HG02973 (cell line): ENCODE results near the gene ITPK1.

Experiments
- ATAC-seq: cut with Tn5 transposase; IDR thresholded peaks from one replicate; pipeline ENCODE4 v1.9.1; 2021; ENCODE audit warnings: moderate library complexity; ENCODE audit not compliant: unreplicated experiment

The ITPK1 gene

DNA sequence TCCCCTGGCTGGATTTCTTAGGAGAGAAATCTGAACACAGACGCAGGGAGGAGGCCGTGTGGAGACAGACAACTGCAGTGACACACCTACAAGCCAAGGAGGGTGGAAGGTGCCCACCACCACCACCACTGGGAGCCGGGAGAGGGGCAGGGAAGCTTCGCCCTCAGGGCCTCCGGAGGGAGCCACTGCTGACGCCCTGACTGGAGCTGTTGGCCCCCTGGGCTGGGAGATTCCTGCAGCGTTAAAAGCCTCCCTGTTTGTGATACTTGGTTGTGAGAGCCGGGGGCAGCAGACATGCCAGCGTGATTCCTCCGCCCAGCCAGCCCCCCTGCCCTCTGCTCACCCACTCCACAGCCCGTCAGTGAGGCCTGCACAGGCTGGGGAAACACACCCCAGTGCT lies 120.8 kb downstream of the ITPK1 start:
- ATAC-seq = no peak

DNA sequence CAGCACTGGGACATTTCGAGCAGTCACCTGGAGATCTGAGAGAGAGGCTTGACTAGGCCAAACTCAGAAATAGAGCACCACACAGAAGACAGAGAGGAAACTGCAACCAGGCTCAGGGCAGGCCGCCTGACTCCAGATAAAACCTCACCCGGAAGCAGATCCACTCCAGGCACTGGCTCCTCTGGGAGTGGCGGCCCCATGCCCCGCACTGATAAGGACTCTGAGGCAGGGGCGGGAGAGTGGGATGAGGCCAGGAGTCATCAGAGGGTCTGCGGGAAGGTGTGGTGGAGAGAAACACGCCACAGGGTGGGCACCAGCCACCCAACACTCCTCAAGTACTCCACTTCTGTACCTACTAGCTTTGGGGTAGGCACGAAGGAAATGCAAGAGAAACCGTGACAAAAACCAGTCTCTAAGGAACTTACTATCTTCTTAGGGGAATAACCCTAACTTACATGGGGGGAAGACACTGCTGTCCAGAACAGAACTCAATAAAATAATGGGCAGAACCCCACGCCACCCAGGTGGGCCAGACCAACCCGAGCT lies 121.5 kb downstream of the ITPK1 start:
- no peak for ATAC-seq

DNA sequence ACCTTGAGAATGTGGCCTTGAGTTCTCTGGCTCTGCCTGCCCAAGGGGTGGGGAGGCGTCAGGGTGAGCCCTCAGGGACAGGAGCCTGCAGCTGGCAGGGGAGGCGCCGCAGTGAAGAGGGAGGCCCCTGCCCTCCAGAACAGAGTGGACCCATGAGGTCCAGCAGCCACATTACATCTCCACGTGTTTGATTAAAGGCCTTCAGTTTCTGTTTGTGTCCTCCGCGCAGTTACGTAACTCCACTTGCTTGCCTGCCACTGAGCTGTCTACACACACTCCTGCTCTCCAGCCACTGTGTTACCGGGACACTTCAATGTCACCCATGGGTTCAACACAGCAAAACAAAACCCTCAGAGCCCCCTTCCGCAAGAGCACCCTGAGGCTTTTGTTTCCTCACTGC lies 122.4 kb downstream of the ITPK1 start:
- ATAC-seq = no peak

DNA sequence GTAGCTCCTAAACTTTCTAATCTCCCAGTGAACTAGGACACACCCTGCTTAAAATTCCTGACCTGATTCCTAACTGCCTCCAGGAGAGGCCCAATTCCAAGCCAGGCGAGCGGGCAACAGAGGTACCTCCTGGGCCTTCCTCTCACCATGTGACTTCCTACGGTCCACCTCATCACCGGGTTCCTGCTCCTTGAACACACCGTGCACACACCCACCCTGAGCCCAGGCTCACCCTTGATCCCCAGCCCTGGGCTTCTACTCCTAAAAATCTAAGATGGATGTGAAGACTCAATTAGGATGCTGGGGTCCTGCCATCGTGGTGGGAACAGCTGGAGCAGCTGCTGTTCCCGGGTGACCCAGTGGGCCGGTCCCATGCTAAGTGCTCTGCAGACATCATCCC lies 124.2 kb downstream of the ITPK1 start:
- no peak for ATAC-seq

DNA sequence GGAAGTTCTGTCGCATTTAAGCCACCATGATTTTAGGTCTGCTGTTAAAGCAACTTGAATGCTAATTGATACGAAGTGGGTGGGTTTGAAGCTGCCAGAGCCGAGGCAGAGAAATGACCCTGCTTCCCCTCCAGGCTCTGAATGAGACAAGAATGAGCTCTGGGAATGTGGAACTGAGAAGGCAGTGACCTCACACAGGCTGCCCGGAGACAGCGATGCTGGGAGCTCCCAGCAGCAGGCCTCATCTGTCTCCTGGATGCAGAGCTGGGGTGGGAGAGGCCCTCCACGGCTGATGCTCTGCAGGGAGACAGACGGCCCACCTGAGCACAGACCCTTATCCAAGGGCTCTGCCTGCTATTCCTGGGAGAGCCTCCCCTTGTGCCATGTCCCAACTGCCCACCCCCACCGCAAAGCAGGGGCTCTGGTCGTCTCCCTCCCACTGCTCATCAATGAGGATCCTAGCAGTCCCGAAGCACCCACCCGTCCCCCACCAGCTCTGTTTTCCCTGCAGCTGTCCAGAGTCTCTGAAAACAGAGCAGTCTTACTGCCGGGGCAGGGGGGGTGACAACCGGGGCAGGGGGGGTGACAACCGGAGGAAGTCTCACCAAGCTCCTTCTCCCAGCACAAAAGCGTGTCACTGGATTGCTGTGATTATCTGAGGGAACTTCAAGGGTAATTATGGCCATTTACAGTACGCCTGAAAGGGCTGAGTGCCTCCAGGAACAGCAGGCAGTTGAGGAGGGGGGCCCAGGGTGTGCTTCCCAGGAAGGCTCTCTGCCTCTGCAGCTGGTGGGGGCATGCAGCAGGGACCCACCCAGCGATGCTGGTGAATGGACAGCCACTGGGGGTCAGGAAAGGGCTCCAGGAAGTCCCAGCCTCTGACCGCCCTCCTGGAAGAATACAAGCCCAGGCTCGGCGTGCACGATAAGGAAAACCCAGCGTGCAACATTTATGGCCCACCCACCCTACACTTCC lies 125.0 kb downstream of the ITPK1 start:
- no peak for ATAC-seq

DNA sequence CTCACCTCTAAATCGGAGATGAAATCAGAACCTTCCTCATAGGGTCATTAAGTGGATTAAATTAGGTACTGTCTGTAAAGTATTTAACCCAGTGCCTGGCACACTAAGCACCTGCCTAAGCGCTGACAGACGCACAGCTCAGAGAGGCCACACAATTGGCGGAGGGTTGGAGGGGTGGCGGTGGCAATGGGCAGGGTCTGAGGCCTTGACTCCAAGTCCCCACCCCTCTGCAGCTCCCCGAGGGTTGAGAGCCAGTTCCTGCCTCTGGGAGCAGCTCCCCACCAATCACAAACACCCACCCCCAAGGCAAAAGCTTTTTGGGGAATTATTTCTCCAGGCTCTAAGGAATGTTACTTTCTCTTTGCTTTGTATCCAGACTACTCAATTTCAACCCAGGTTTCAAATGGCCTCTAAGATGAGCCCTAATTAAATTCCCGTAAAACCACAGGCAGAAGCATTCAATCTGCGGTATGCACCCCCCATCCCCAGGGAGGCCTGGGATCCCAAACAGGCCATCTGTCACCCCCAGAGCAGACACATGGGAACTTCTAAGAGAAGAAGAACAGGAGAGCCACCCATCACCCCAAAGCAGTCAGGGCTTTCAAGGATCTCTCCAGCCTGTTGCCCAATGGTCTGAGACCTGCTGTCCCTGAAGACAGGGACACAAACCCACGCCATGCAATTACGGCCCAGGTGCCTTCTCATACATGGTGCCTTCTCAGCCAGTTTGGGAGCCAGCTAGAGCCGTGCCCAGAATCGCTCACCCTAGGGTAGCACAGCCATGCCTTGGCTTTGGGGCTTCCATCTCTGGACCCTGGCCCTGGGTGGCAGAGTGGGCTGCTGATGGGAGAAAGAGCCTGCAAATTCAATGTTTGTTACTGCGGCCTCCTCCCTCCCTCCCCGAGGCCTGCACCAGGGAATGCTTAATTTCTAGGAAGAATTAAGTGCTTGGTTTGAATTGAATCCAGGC lies 126.7 kb downstream of the ITPK1 start:
- no peak for ATAC-seq

DNA sequence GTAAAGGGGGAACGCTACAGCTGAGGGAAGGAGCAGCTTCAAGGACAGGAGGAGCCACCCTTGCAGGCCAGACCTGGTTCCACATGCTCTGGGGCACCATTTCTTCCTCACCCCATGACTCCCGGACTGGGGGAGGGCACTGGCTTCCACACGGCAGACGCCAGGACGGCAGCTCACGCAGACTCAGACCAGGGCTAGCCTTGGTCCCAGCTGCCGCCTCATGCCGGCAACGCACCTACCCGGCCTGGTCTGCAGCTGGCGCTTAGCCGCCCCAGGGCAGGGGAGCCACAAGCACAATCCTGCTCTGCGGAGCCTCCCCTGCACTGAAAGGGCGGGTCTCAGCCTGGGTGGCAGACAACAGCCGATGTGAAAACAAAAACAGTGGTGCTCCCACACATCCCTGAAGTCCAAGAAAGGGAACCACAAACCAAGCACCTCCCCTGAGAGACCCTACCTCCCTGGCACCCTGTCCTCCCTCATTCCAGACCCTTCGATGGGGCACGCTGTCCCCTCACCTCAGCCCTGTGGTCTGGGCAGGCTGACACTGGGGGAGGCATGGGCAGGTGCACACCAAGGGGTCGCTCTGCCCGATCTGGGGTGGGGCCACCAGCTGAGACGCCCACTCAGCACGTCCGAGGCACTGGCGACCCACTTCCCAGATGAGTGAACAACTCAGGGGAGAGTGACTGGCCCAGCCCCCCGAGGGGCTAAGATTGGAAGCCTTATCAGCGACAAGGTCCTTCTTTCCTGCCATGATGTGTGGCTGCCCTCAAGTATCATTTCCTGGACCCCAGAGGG lies 127.8 kb downstream of the ITPK1 start:
- no peak for ATAC-seq

DNA sequence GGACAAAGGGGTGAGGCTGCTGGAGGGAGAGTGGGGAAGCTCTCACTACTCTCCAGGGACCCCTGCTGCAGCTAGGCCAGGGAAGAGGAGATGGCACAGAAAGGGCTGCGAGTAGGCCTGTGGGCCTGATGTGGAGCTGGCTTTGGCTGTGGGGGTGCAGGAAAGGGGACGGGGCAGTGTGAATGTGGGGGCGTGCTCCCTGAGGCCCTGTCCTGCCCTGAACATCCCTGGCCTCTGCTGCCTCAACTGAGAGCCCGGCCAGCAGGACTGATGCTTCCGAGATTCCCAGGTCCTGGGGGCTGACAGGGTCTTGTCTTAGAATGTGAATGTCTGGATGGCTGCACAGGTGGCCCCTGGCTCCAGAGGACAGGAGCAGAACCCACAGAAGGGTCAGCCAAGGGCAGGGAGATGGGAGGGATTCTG lies 128.6 kb downstream of the ITPK1 start:
- no peak for ATAC-seq

DNA sequence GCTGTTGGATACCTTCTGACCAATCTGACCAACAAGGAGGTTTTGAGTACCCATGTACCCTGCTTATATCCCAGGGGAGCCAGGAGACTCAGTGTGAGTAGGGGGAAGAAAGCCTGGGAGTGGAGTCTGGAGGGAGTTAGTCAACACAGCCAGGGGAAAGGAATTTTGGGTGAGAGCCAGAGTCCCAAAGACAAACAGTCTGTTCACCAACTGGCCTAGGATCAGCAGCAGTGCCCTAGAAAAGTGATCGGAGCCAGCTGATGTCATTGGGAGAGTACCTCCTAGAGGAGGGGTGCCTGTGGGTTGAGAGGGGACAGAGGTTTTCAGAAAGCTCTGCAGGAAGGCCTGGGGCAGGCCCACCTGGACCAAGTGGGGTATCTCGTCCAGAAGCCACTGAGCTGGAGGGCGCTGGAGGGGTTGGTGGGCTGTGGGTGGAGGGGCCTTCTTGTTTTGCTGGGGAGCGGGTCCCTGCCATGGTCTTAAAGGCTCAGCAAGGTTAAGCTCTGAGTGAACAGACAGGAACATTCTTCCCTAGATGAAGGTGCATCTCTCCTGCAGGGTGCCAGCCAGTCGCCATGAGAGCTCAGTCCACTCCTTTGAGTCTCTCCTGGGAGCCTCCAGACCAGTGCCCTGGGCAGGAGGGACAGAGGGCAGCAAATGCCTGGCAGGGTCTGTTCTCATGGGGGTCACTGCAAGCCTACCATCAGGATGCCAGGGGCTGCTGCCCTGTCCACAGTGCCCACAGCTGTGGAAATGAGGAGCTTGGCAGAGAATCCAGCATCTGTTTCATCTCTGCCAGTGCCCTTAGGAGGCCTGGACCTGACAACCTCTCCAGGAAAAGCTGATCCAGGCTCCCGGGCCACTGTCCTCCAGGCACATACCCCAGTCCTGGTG lies 129.2 kb downstream of the ITPK1 start:
- no peak for ATAC-seq

DNA sequence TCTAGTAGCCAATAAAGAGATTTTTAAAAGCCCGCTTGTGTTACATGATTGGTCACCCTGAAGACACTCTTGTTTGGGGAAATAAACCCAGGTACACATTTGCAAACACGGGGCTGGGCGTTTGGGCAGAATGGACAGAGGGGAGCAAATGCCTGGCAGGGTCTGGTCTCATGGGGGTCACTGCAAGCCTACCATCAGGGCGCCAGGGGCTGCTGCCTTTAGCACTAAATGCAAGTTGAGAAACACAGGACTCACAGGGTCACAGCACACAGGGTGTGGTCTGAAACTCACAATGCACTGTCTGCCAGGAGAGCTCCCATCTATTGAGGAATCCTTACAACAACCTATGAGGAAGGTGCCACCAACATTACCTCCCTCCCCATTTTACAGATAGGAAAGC lies 130.2 kb downstream of the ITPK1 start:
- ATAC-seq = no peak

DNA sequence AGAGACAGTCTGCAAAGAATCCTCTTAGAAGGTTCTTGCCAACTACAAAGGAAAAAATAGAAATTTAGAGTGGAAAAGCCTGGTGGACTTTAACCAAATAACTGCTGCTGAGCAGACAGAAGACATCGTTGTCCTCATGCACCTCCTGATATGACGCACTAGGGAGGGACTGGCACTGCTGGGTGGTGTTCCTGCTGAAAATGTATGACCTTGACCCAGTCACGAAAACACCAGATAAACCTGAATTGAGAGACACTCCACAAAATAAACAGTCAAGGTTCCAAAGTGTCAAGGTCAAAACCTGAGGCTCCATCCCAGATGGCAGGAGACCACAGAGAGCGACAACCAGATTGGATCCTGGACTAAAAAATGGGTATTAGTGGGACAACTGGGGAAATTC lies 130.8 kb downstream of the ITPK1 start:
- ATAC-seq = no peak

DNA sequence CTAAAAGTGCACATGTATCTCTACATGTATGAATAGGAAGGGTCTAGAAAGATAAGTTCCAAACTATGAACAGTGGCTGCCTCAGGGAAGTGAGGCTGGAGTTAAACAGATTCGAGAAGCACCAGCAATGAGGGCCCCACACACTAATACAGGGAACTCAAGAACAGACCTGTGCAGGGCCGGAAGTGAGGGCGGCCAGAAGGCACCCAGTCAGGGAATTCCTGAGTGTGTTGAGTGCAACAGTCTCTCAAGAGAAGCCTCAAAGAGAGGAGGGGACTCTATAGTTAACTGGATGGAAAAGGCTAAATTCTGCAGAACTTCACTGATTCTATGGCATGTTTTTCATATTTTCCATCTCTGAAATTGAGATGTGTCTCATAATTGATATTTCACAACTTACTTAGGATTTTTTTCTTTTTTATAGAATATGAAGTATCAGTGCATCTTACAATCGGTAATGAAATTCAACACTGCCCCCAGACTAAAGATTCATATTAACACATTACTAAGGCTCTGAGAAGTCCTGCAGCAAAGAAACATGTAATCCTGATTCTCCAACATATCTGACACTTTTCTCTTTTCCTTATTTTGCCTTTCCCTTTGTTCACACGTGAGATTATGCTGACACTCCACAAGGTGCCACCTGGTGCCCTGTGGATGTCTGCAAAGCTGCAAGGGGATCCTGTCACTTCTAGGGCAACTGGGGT lies 131.5 kb downstream of the ITPK1 start:
- ATAC-seq = no peak

DNA sequence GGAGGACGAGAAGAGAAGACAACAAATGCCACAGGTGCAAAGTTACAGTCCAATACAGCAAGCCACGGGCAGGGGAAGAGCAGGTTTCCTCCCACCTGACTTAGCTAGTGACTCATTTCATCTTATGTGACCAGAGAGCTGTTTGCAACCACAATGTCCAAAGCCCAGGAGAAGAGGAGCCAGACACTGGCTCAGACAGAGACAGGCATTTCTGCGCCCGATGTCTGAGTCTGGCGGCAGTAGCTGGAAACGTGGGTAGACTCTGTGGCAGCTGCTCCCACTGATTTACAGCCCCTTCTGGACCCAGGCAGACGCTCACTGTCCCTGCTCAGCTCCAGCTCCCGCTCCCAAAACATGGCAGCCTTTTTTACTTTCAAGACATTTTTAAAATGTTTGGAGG lies 132.8 kb downstream of the ITPK1 start:
- no peak for ATAC-seq

DNA sequence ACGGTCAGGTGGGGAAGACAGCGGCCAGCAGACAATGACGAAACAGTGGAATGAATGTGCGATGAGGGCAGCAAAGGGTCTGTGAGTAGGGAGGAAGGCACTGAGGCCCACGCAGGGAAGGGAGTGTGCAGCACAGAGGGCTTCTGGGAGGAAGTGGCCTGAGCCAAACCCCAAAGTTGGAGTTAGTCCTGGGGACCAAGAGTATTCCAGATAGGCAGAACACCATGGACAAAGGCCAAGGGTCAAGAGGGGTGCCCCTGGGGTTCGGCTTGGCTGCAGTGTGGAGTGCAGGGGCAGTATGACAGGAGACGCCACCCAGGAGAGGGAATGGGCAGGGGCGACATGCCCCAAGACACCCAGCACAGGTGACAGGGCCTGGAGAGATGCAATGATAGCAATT lies 134.0 kb downstream of the ITPK1 start:
- ATAC-seq = no peak

DNA sequence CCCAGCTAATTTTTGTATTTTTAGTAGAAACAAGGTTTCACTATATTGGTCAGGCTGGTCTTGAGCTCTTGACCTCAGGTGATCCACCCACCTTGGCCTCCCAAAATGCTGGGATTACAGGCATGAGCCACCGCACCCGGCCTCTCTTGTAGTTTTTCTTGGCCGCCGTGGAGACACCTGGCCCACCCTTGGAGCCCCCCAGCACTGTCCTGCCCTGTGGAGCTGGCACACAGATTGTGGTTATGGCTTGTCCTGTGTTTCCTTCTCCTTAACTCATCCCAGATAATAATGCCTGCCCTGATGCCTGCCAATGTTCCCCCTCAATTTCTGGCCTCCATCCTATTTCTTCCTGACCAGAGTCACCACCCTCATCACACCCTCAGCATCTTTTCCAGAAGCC lies 134.9 kb downstream of the ITPK1 start:
- ATAC-seq = no peak

DNA sequence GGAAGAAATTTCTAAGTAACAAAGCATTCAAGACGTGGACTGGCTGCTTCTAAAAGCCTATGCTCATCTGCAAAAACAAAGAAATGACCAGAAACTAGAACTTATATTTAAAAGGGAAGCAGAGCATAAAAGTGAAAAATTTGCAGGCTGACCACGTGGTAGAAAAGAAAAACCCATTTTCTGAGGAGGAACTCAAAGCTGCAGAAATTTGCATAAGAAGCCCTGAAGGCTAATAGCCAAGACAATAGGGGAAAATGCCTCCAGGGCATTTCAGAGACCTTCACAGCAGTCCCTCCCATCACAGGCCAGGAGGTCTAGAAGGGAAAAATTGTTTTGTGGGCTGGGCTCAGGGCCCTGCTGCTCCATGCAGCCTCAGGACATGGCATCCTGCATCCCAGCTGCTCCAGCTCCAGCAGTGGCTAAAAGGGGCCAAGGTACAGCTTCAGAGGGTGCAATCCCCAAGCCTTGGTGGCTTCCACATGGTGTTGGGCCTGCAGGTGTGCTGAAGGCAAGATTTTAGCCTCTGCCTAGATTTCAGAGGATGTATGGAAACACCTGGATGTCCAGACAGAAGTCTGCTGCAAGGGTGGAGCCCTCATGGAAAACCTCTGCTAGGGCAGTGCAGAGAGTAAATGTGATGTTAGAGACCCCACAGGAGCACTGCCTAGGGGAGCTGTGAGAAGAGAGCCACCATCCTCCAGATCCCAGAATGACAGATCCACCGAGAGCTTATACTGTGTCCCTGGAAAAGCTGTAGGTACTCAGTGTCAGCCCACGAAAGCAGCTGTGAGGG lies 137.3 kb downstream of the ITPK1 start:
- no peak for ATAC-seq

DNA sequence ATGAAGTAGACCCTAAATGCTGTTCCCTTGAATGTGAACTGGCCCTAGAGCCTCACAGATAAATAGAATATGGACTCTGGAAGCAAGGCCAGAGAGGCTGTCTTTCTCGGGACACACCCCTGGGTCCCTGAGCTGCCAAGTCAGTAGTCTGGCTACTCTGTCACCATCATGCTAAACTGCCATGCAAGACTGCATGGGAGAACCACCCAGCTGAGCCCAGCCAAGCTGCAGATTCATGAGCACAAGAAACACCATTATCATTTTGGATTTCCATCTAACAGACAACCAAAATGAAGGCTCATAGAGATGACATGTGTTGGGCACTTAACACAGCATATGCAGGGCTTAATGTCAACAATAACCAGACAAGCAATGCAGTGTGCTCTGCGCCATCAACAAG lies 139.5 kb downstream of the ITPK1 start:
- ATAC-seq = no peak
